GM12878 (cell line): ENCODE data around the gene TMEM61. TPM values are rescaled to one million over a fixed set of nuclear protein-coding genes. Genes with fewer than 3 reads are reported as not detected.

Experiments
- ATAC-seq: fragments of 200-7000 bp; cut with Tn5 transposase; 3 replicates; pipeline ENCODE4 v1.9.1; 2020; ENCODE audit warnings: mild to moderate bottlenecking, moderate library complexity
- BruUV-seq: library from RNA; stranded (reverse); fragments of 400-500 nt; replicated peaks from 2 replicates; lab custom pipeline; 2021; lab: Mats Ljungman, UMichigan
- CTCF ChIA-PET: fragments of 300-600 bp; sonication (Branson Sonifier 250); formaldehyde crosslinking; extraction: SDS; loops from one replicate; lab custom pipeline; 2021; ENCODE audit warnings: inconsistent platforms; lab: Yijun Ruan, JAX
- POLR2A ChIA-PET: fragments of 350-600 bp; formaldehyde crosslinking; extraction: SDS; loops from one replicate; lab custom pipeline; 2021; ENCODE audit warnings: inconsistent platforms; lab: Charles Lee
- RAD21 ChIA-PET: fragments of 300-600 bp; sonication (Branson Sonifier 250); formaldehyde crosslinking; loops from one replicate; lab custom pipeline; 2023; ENCODE audit warnings: antibody characterized with exemption; ENCODE audit not compliant: unreplicated experiment; lab: Charles Lee
- SMC1A ChIA-PET: fragments of 300-600 bp; sonication (Branson Sonifier 250); formaldehyde crosslinking; loops from one replicate; lab custom pipeline; 2023; ENCODE audit not compliant: unreplicated experiment, uncharacterized antibody; lab: Charles Lee
- DNase-seq: peaks from one replicate; pipeline ENCODE4 v3.0.0-alpha.2; 2011; ENCODE audit warnings: low read depth, low spot score
- FAIRE-seq: peaks from 3 replicates; lab custom pipeline; 2011; peaks lifted over from hg19 to GRCh38; lab: Jason Lieb, UNC
- H2AFZ ChIP-seq: 2 replicates; pipeline ENCODE4 v1.6.0; 2011; ENCODE audit warnings: low read depth, low read length, control low read depth; ENCODE audit not compliant: control insufficient read depth
- H3K27ac ChIP-seq: 2 replicates; pipeline ENCODE4 v1.5.1; 2011; ENCODE audit warnings: control low read depth; ENCODE audit not compliant: control insufficient read depth, insufficient read depth
- H3K27me3 ChIP-seq, 2 experiments: replicated peaks in 1 of 2; 2 replicates each; pipeline versions ENCODE4 v1.6.0 to v1.6.1; 2011; ENCODE audit warnings: low read length in 1 of 2; ENCODE audit not compliant: control insufficient read depth in 2 of 2, insufficient read depth in 2 of 2
- H3K36me3 ChIP-seq, 2 experiments: 2 replicates each; pipeline ENCODE4 v1.5.1; 2011; ENCODE audit warnings: low read length in 1 of 2; ENCODE audit not compliant: control insufficient read depth in 2 of 2, insufficient read depth in 2 of 2
- H3K4me1 ChIP-seq: 2 replicates; pipeline ENCODE4 v1.6.1; 2011; ENCODE audit warnings: mild to moderate bottlenecking, low read length, moderate library complexity, mixed read lengths; ENCODE audit not compliant: control insufficient read depth, insufficient read depth
- H3K4me2 ChIP-seq: 2 replicates; pipeline ENCODE4 v1.6.0; 2011; ENCODE audit warnings: control low read depth; ENCODE audit not compliant: control insufficient read depth, insufficient read depth
- H3K4me3 ChIP-seq: fragments of 200-600 bp; sonication (generic); 2 replicates; pipeline ENCODE4 v1.5.1; 2016
- H3K79me2 ChIP-seq: 2 replicates; pipeline ENCODE4 v1.6.0; 2011; ENCODE audit warnings: low read length; ENCODE audit not compliant: control insufficient read depth, insufficient read depth
- H3K9ac ChIP-seq: 2 replicates; pipeline ENCODE4 v1.8.0; 2011; ENCODE audit warnings: low read length, control low read depth, mixed read lengths; ENCODE audit not compliant: control insufficient read depth, insufficient read depth
- H3K9me3 ChIP-seq: replicated peaks from 3 replicates; pipeline ENCODE4 v1.5.1; 2011; ENCODE audit warnings: mild to moderate bottlenecking, low read length; ENCODE audit not compliant: control insufficient read depth, insufficient read depth
- H4K20me1 ChIP-seq: 2 replicates; pipeline ENCODE4 v1.6.0; 2011; ENCODE audit not compliant: control insufficient read depth, insufficient read depth
- ATF3 ChIP-seq: IDR thresholded peaks from 2 replicates; pipeline ENCODE4 v1.6.1; 2011; ENCODE audit warnings: low read depth, mild to moderate bottlenecking, low read length, moderate library complexity, borderline replicate concordance; ENCODE audit errors: extremely low read depth
- ATF7 ChIP-seq: fragments of 450-650 bp; IDR thresholded peaks from 2 replicates; pipeline ENCODE4 v1.6.1; 2016; ENCODE audit warnings: low read depth, mild to moderate bottlenecking
- BACH1 ChIP-seq: fragments of 450-650 bp; IDR thresholded peaks from 2 replicates; pipeline ENCODE4 v1.6.1; 2017; ENCODE audit warnings: mild to moderate bottlenecking, borderline replicate concordance
- BCLAF1 ChIP-seq: fragments of 450-650 bp; IDR thresholded peaks from 2 replicates; pipeline ENCODE4 v1.6.1; 2017; ENCODE audit warnings: antibody characterized with exemption, mild to moderate bottlenecking, moderate library complexity
- CBX3 ChIP-seq: fragments of 200-600 bp; sonication (generic); IDR thresholded peaks from 2 replicates; pipeline ENCODE4 v1.6.1; 2016; ENCODE audit warnings: low read depth, borderline replicate concordance
- CEBPB ChIP-seq, 2 experiments: fragments of 150-350 bp in 1 of 2; IDR thresholded peaks; 2 replicates each; pipeline ENCODE4 v1.6.1; 2012 to 2014; ENCODE audit warnings: low read depth in 2 of 2, low read length in 2 of 2, borderline replicate concordance in 1 of 2, inconsistent platforms in 1 of 2
- CREB1 ChIP-seq: IDR thresholded peaks from 2 replicates; pipeline ENCODE4 v1.6.1; 2012; ENCODE audit warnings: low read depth, mild to moderate bottlenecking, inconsistent platforms
- HCFC1 ChIP-seq: fragments of 150-350 bp; IDR thresholded peaks from 2 replicates; pipeline ENCODE4 v1.6.1; 2014; ENCODE audit warnings: low read length
- HDAC2 ChIP-seq: fragments of 200-600 bp; sonication (generic); IDR thresholded peaks from 2 replicates; pipeline ENCODE4 v1.6.1; 2017
- HDAC6 ChIP-seq: fragments of 200-600 bp; sonication (generic); IDR thresholded peaks from one replicate; pipeline ENCODE4 v1.8.0; 2017; ENCODE audit warnings: antibody characterized with exemption; ENCODE audit not compliant: unreplicated experiment
- MEF2B ChIP-seq: fragments of 450-650 bp; IDR thresholded peaks from 2 replicates; pipeline ENCODE4 v1.6.1; 2018; ENCODE audit warnings: mild to moderate bottlenecking, moderate library complexity; ENCODE audit not compliant: partially characterized antibody, poor library complexity, severe bottlenecking
- MXI1 ChIP-seq: fragments of 150-350 bp; IDR thresholded peaks from 2 replicates; pipeline ENCODE4 v1.6.1; 2011; ENCODE audit warnings: low read depth, mild to moderate bottlenecking, inconsistent platforms, low read length, improper control_type of control experiment
- NR2C2 ChIP-seq: IDR thresholded peaks from 2 replicates; pipeline ENCODE4 v1.6.1; 2011; ENCODE audit warnings: borderline replicate concordance, low read depth; ENCODE audit not compliant: control insufficient read depth, insufficient read length
- PAX5 ChIP-seq: IDR thresholded peaks from 2 replicates; pipeline ENCODE4 v1.6.1; 2011; ENCODE audit warnings: low read depth, low read length, borderline replicate concordance
- REST ChIP-seq: IDR thresholded peaks from 2 replicates; pipeline ENCODE4 v1.6.1; 2012; ENCODE audit warnings: mild to moderate bottlenecking, low read depth, low read length
- TARDBP ChIP-seq: IDR thresholded peaks from 2 replicates; pipeline ENCODE4 v1.6.1; 2016; ENCODE audit warnings: borderline replicate concordance
- ZNF274 ChIP-seq: IDR thresholded peaks from one replicate; pipeline ENCODE4 v1.8.0; 2011; ENCODE audit not compliant: insufficient read length, insufficient read depth
- ZZZ3 ChIP-seq: IDR thresholded peaks from 2 replicates; pipeline ENCODE4 v1.6.1; 2011; ENCODE audit warnings: low read depth; ENCODE audit not compliant: control insufficient read depth, insufficient read length
- WGBS: methylation state at CpG from one replicate; pipeline ENCODE4 v1.1.6; 2016; ENCODE audit warnings: low lambda C conversion rate; ENCODE audit not compliant: insufficient replicate concordance, insufficient coverage; ENCODE audit errors: missing lambda C conversion rate; 5-methylcytosine and 5-hydroxymethylcytosine counted together
- in situ Hi-C: fragments of 300-500 bp; cut with MboI; formaldehyde crosslinking; loops from 9 replicates; pipeline ENCODE4 v1.14.3; 2018; ENCODE audit warnings: mixed read lengths
- intact Hi-C: fragments of 100-400 bp; cut with micrococcal nuclease; formaldehyde crosslinking; loops from one replicate; pipeline ENCODE4 v1.14.2; 2022; ENCODE audit not compliant: unreplicated experiment
- polyA plus RNA-seq, 11 experiments: library from polyadenylated mRNA; depleted of rRNA in 4 of 11; unstranded in 6 of 11; stranded (reverse) in 5 of 11; fragments of >200 nt; fragmentation: Nextera tagmentation in 4 of 11; fragmentation: Illumina TruSeq in 1 of 11; extraction: Ambion mirVana in 4 of 11; extraction: Trizol in 1 of 11; gene quantifications; 1 replicate in 1 of 11; 2 replicates in 10 of 11; pipeline versions ENCODE4 v1.2.1 to v1.2.3, GENCODE V29; 2011 to 2016; ENCODE audit warnings: inconsistent platforms in 2 of 11, missing spikeins in 2 of 11, low read depth in 1 of 11
- total RNA-seq, 4 experiments: library from RNA; depleted of rRNA in 3 of 4; stranded (reverse); fragments of >200 nt in 3 of 4; fragmentation: Illumina TruSeq in 1 of 4; extraction: Trizol in 1 of 4; gene quantifications; 2 replicates each; pipeline versions ENCODE4 v1.2.1 to v1.2.3, GENCODE V29; 2013 to 2021

The TMEM61 gene
- total and polyA plus RNA-seq, 10 of the 15 experiments (the other 5 are each of a cell fraction or from before 2014, with no cell fraction given), result not detected

GRCh38 chr1:54988975-54989374 is 8.5 kb downstream of the TMEM61 start:
- peaks cover 0 to under 1% of the 10 kb centered on the region in 2 experiments; a peak in 3 of 4 replicates for H3K27me3 ChIP-seq
- SMC1A ChIA-PET, result interaction anchor here (0.9 to 2.0 kb wide), 2 partner anchors 40 to 44 kb away, joined by 3 to 6 read pairs; no protein-coding TSS in a partner anchor
- POLR2A ChIA-PET, result interaction anchor here (1.1 kb wide), 1 partner anchor 33 kb away, joined by 4 read pairs; no protein-coding TSS in a partner anchor
- TF ChIP-seq HDAC6 (no peak), PAX5 (no peak), ZNF274 (no peak), HDAC2 (no peak), HCFC1 (no peak), TARDBP (no peak), CEBPB (IDR thresholded peaks at IDR 0.05; ENCODE audit: borderline replicate concordance in 1 of 2, low read depth in 2 of 2, low read length in 2 of 2) (no peak), ATF3 (no peak), MXI1 (no peak), ATF7 (no peak), REST (no peak), CBX3 (no peak), BCLAF1 (no peak), ZZZ3 (no peak), NR2C2 (no peak), BACH1 (no peak), MEF2B (no peak), CREB1 (no peak)
- no peak overlapping the region for H3K4me2 ChIP-seq
- H3K9me3 ChIP-seq, result no peaks in the 10 kb centered on the region
- no peak overlapping the region for H3K27ac ChIP-seq
- CTCF ChIA-PET, result interaction anchor here (1.1 to 19.5 kb wide), 2 partner anchors 33 to 41 kb away, joined by 5 to 436 read pairs; no protein-coding TSS in a partner anchor
- ATAC-seq, result no peak
- 25% methylated on average over 4 of the region's 4 CpGs for WGBS
- DNase-seq, result no peak
- H3K79me2 ChIP-seq, result no peaks in the 10 kb centered on the region
- H2AFZ ChIP-seq, result no peak overlapping the region
- BruUV-seq, result no TSS peak
- no peak overlapping the region for H3K9ac ChIP-seq
- in situ Hi-C loops (no loop called here), intact Hi-C loops (no loop called here)
- H4K20me1 ChIP-seq, result no peaks in the 10 kb centered on the region
- no peaks in the 10 kb centered on the region for H3K4me1 ChIP-seq
- no peaks in the 10 kb centered on the region for H3K36me3 ChIP-seq
- no peak for FAIRE-seq
- no peak overlapping the region for H3K4me3 ChIP-seq
- RAD21 ChIA-PET, result interaction anchor here (0.9 to 1.5 kb wide), 3 partner anchors 38 to 54 kb away, joined by 3 to 7 read pairs (median 5); no protein-coding TSS in a partner anchor
